Measurements from ENCODE around the gene MUC12.
"Not testable (repeated sequence)": the region's sequence is repeated elsewhere in the genome, so short reads cannot be mapped to it uniquely, and the experiment has no call there.

The MUC12 gene

GRCh38 chr7:100957832-100958421 lies 11.4 kb upstream of the MUC12 start:
- no peak for DNase-seq

- DNase-seq = no peak
Observed at GRCh38 chr7:100959894-100960293, 9.5 kb upstream of the MUC12 start.

- no peak for DNase-seq
Observed at GRCh38 chr7:100962537-100962936, 6.8 kb upstream of the MUC12 start.

- DNase-seq = no peak
Observed at GRCh38 chr7:100963386-100963785, 6.0 kb upstream of the MUC12 start.

GRCh38 chr7:100963874-100964273 lies 5.5 kb upstream of the MUC12 start:
- DNase-seq = no peak

GRCh38 chr7:100964630-100965029 lies 4.7 kb upstream of the MUC12 start:
- no peak for DNase-seq

GRCh38 chr7:100965045-100965722 lies 4.2 kb upstream of the MUC12 start:
- DNase-seq = no peak

- DNase-seq = no peak
Observed at GRCh38 chr7:100965723-100966541, 3.4 kb upstream of the MUC12 start.

GRCh38 chr7:100966542-100967291 lies 2.6 kb upstream of the MUC12 start:
- no peak for DNase-seq

- DNase-seq = no peak
Observed at GRCh38 chr7:100967292-100967863, 2.0 kb upstream of the MUC12 start.

GRCh38 chr7:100968031-100968430 lies 1.3 kb upstream of the MUC12 start:
- no peak for DNase-seq

- no peak for DNase-seq
Observed at GRCh38 chr7:100968650-100969049, 715 bp upstream of the MUC12 start.

- DNase-seq = no peak
Observed at GRCh38 chr7:100971111-100972001, 2.0 kb downstream of the MUC12 start.

GRCh38 chr7:100972002-100972347 lies 2.6 kb downstream of the MUC12 start:
- no peak for DNase-seq

GRCh38 chr7:100974021-100974420 lies 4.7 kb downstream of the MUC12 start:
- DNase-seq = no peak

- no peak for DNase-seq
Observed at GRCh38 chr7:100975371-100975821, 6.0 kb downstream of the MUC12 start.

- no peak for DNase-seq
Observed at GRCh38 chr7:100978300-100978699, 8.9 kb downstream of the MUC12 start.

- DNase-seq = no peak
Observed at GRCh38 chr7:100983451-100984187, 14.3 kb downstream of the MUC12 start.

- DNase-seq = not testable (repeated sequence)
Observed at GRCh38 chr7:100984241-100984918, 15.0 kb downstream of the MUC12 start.

GRCh38 chr7:100985033-100985797 lies 15.8 kb downstream of the MUC12 start:
- DNase-seq = not testable (repeated sequence)
